HG02870 (cell line): ENCODE results near the gene RNU1-3.
"Not testable (repeated sequence)": the region's sequence is repeated elsewhere in the genome, so short reads cannot be mapped to it uniquely, and the experiment has no call there.

Source experiments
- ATAC-seq: cut with Tn5 transposase; IDR thresholded peaks from one replicate; pipeline ENCODE4 v1.9.1; 2021; ENCODE audit warnings: mild to moderate bottlenecking, moderate library complexity; ENCODE audit not compliant: unreplicated experiment

The RNU1-3 gene

GRCh38 chr1:16666502-16667413 lies at the start of gene RNU1-3:
RNU1-3 (minus strand) TSS chr1:16666948.
- ATAC-seq, result peak; percentile 59

- ATAC-seq, result not testable (repeated sequence)
Observed at GRCh38 chr1:16713480-16713879, 46.7 kb upstream of the RNU1-3 start.

GRCh38 chr1:16712984-16713383 lies 46.2 kb upstream of the RNU1-3 start:
- ATAC-seq, result not testable (repeated sequence)

GRCh38 chr1:16712582-16712981 lies 45.8 kb upstream of the RNU1-3 start:
- ATAC-seq, result not testable (repeated sequence)

- ATAC-seq, result not testable (repeated sequence)
Observed at GRCh38 chr1:16712131-16712530, 45.4 kb upstream of the RNU1-3 start.

- ATAC-seq, result not testable (repeated sequence)
Observed at GRCh38 chr1:16710618-16711017, 43.9 kb upstream of the RNU1-3 start.

- ATAC-seq, result not testable (repeated sequence)
Observed at GRCh38 chr1:16709659-16710087, 42.9 kb upstream of the RNU1-3 start.

GRCh38 chr1:16708704-16709103 lies 42.0 kb upstream of the RNU1-3 start:
- not testable (repeated sequence) for ATAC-seq

GRCh38 chr1:16707130-16708093 lies 40.7 kb upstream of the RNU1-3 start:
- ATAC-seq, result not testable (repeated sequence)

GRCh38 chr1:16706302-16706701 lies 39.6 kb upstream of the RNU1-3 start:
- ATAC-seq, result not testable (repeated sequence)

GRCh38 chr1:16704502-16705100 lies 37.9 kb upstream of the RNU1-3 start:
- not testable (repeated sequence) for ATAC-seq

- not testable (repeated sequence) for ATAC-seq
Observed at GRCh38 chr1:16704076-16704475, 37.3 kb upstream of the RNU1-3 start.

- not testable (repeated sequence) for ATAC-seq
Observed at GRCh38 chr1:16703602-16704001, 36.9 kb upstream of the RNU1-3 start.

GRCh38 chr1:16703141-16703540 lies 36.4 kb upstream of the RNU1-3 start:
- not testable (repeated sequence) for ATAC-seq

- ATAC-seq, result not testable (repeated sequence)
Observed at GRCh38 chr1:16702280-16702679, 35.5 kb upstream of the RNU1-3 start.

GRCh38 chr1:16701189-16701588 lies 34.4 kb upstream of the RNU1-3 start:
- ATAC-seq, result not testable (repeated sequence)

- not testable (repeated sequence) for ATAC-seq
Observed at GRCh38 chr1:16700138-16700895, 33.6 kb upstream of the RNU1-3 start.

GRCh38 chr1:16699440-16699839 lies 32.7 kb upstream of the RNU1-3 start:
- ATAC-seq, result not testable (repeated sequence)

- not testable (repeated sequence) for ATAC-seq
Observed at GRCh38 chr1:16697152-16697551, 30.4 kb upstream of the RNU1-3 start.
